T-helper 1 cell treated with Interleukin-12 subunit alpha and Interleukin-12 subunit beta and Interleukin-4 antibody, amounts not matched to agents 30 μg/mL and 1 μg/mL, for 36 hours (primary cell): ENCODE measurements around the gene FAM200A.
"Not testable (repeated sequence)": the region's sequence is repeated elsewhere in the genome, so short reads cannot be mapped to it uniquely, and the experiment has no call there.

Source experiments
- H3K27ac Mint-ChIP-seq: one replicate; pipeline ENCODE4 v1.8.0; 2021; ENCODE audit warnings: mild to moderate bottlenecking, mixed read lengths
- H3K27me3 Mint-ChIP-seq: one replicate; pipeline ENCODE4 v1.8.0; 2021; ENCODE audit warnings: low read depth, mixed read lengths
- H3K36me3 Mint-ChIP-seq: one replicate; pipeline ENCODE4 v1.8.0; 2021; ENCODE audit warnings: low read depth, mixed read lengths
- H3K4me1 Mint-ChIP-seq: one replicate; pipeline ENCODE4 v1.8.0; 2021; ENCODE audit warnings: low read depth, mixed read lengths
- H3K4me3 Mint-ChIP-seq: one replicate; pipeline ENCODE4 v1.8.0; 2021; ENCODE audit warnings: mild to moderate bottlenecking, moderate library complexity, mixed read lengths
- H3K9me3 Mint-ChIP-seq: one replicate; pipeline ENCODE4 v1.8.0; 2021; ENCODE audit warnings: mixed read lengths

Gene FAM200A

DNA sequence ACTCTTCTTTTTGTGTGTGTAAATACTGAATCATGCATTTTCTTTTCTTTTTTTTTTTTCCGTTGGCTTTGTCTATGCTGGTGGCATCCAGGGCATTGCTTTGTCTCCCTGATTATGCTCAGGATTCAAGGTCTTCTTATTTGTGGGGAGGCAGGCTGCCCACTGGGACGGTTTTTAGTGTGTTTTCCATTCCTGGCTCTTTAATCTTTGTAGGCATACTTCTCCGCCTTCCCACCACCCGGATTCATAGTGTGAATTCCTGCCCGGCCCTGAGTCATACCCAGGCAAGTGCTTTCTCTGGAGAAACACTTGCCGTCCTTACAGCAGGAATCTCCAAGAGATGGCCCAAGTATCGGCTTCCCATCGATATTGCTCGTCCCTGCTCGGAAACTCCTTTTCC lies 11.7 kb upstream of the FAM200A start:
- Mint-ChIP-seq H3K4me1 (peaks cover 31% of the 10 kb centered on the region), H3K9me3 (no peaks in the 10 kb centered on the region), H3K36me3 (peaks cover 48% of the 10 kb centered on the region), H3K4me3 (no peak overlapping the region), H3K27me3 (no peaks in the 10 kb centered on the region), H3K27ac (no peak overlapping the region)

DNA sequence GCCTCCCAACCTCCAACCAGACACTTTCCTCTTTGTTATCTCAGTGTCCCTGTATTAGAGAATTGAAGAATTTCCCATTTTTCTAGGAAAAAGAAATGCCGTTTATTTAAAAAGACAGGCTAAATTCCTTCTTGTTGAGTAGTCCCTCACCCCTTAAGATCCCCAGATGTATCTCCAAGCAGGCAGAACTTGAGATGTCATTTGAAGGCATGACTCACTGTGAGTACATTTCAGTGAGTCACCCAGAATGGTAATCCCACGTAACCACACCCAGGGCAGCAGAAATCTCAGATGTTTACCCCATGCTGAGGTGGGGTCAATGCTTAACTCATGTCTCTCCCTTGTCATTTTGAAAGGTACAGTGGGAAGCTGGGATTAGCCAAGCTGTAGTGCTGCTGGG lies 10.9 kb upstream of the FAM200A start:
- Mint-ChIP-seq H3K36me3 (peaks cover 51% of the 10 kb centered on the region), H3K9me3 (no peaks in the 10 kb centered on the region), H3K27me3 (no peaks in the 10 kb centered on the region), H3K27ac (peak overlapping the region; percentile 65), H3K4me3 (no peak overlapping the region), H3K4me1 (peaks cover 31% of the 10 kb centered on the region)

DNA sequence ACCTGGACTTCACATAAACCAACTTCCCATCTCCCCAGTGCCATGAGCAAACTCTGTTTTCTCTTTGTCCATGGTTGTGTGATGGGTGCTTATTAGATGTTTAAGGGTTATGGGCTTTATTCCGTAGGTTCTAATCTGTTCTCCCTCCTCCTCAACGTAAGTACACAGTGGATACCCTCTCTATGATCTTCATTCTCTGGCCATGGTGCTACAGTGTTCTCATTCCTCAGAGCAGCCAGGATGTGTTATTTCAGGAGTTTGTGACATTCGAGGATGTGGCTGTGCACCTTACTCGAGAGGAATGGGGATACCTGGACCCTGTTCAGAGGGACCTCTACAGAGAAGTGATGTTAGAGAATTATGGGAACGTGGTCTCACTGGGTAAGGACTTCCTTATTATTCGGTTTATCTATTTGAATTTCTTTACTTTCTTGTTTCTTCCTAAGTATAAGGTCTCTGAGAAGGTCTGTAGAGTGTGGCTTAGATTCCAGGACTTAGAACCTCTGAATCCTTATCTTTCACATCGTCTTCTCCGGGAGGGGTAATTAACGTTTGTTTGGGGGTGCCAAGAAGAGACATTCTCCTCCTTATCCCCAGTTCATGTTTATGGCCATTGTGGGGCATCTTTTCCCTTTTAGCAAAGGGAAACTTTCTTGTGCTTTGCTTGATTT lies 10.3 kb upstream of the FAM200A start:
- no peak overlapping the region for H3K4me3 Mint-ChIP-seq
- H3K36me3 Mint-ChIP-seq, result peaks cover 54% of the 10 kb centered on the region
- H3K4me1 Mint-ChIP-seq, result peaks cover 35% of the 10 kb centered on the region

DNA sequence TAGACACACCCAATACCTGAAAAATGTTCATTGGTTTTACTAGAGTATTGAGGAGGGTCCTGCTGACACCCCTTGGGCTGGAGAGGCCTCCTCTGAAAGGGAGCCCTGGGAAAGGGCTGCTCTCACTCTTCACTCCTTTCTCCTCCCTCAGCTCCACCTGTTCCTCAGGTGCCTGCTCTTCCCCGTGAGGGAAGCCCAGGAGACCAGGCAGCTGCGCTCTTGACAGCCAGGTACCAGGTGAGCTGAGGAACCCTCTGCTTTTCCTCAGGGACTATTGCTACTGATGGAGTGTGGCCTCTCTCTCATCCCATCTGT lies 9.8 kb upstream of the FAM200A start:
- Mint-ChIP-seq H3K4me3 (no peak overlapping the region), H3K36me3 (peaks cover 56% of the 10 kb centered on the region), H3K9me3 (no peaks in the 10 kb centered on the region), H3K4me1 (peaks cover 38% of the 10 kb centered on the region), H3K27me3 (no peaks in the 10 kb centered on the region), H3K27ac (no peak overlapping the region)

More for the DNA sequence above, 10.3 kb upstream of the FAM200A start:
- H3K27ac Mint-ChIP-seq, result peak overlapping the region; percentile 65
- no peaks in the 10 kb centered on the region for H3K9me3 Mint-ChIP-seq
- no peaks in the 10 kb centered on the region for H3K27me3 Mint-ChIP-seq

DNA sequence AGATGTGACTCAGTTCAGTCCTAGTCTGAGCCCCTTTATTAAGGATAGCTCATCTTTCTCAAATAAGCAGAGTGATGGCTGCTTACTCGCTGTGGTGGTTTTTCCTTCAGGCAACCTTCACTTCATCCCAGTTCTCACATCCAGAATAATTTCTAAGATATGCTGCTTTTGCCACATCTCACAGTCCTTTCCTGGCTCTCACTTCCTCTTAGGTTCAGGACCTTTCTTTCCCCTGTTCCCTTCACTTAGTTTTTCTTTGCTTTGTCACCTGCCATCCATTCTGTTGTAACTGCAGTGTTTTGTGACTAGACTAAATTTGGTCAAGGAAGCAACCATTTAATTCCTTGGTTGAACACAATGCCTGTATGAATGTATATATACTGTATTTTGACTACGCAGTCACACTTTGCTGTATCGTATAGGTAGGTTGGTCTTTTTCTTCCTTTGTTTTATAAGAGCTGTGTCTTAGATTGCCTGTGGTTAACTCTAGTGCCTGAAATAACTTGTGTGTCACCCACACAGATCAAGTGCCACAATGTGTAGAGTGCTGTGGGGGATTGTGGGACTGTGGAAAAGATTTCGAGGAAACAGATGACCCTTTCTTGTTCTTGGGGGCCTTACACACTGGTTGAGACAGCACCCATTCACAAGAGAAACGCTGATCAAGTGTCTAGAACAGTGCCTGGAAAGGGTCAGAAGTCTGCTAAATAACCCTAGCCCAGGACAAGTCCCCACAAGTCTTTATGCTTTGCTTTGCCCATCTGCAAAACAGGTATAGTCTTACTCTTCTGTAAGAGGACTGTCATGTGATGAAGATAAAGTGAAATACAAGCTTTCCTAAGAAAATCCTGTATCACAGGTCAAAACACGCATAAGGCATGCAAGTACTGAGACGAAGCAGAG lies 9.2 kb upstream of the FAM200A start:
- Mint-ChIP-seq H3K4me1 (peaks cover 39% of the 10 kb centered on the region), H3K9me3 (no peaks in the 10 kb centered on the region)

DNA sequence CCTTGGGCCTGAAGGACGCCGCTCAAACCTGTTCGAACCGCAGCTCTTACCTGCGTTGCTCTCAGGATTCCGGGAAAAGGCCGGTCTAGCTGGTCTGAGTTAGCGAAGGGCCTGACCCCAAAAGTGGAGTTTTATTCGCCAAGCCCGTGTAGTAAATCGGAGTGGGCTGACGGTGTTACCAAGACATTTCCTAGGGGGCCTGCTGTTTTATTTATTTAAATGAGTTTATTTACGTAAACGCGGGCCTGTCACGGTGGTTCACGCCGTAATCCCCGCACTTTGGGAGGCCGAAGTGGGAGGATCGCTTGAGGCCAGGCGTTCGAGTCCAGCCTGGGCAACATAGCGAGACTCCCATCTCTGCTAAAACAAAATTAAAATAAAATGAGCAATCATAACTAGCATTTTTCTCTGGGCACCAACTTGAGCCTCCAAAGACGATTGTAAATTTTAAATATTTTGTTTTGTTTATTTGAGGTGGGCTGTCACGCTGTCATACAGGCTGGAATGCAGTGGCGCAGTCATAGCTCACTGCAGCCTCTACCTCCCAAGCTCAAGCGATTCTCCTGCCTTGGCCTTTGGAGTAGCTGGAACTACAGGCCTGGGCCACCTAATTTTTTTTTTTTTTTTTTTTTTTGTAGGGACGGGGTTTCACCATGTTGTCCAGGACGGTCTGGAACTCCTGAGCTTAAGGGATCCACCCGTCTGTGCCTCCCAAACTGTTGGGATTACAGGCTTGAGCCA lies 7.4 kb upstream of the FAM200A start:
- H3K9me3 Mint-ChIP-seq, result no peaks in the 10 kb centered on the region
- peaks cover 42% of the 10 kb centered on the region for H3K4me1 Mint-ChIP-seq
- H3K36me3 Mint-ChIP-seq, result peaks cover 52% of the 10 kb centered on the region
- H3K4me3 Mint-ChIP-seq, result peak overlapping the region; percentile 98
- peak overlapping the region; percentile 97 for H3K27ac Mint-ChIP-seq
- no peaks in the 10 kb centered on the region for H3K27me3 Mint-ChIP-seq

More for the DNA sequence above, 9.2 kb upstream of the FAM200A start:
- Mint-ChIP-seq H3K27ac (peak overlapping the region; percentile 55), H3K27me3 (no peaks in the 10 kb centered on the region), H3K36me3 (peaks cover 55% of the 10 kb centered on the region), H3K4me3 (peak overlapping the region; percentile 68)

DNA sequence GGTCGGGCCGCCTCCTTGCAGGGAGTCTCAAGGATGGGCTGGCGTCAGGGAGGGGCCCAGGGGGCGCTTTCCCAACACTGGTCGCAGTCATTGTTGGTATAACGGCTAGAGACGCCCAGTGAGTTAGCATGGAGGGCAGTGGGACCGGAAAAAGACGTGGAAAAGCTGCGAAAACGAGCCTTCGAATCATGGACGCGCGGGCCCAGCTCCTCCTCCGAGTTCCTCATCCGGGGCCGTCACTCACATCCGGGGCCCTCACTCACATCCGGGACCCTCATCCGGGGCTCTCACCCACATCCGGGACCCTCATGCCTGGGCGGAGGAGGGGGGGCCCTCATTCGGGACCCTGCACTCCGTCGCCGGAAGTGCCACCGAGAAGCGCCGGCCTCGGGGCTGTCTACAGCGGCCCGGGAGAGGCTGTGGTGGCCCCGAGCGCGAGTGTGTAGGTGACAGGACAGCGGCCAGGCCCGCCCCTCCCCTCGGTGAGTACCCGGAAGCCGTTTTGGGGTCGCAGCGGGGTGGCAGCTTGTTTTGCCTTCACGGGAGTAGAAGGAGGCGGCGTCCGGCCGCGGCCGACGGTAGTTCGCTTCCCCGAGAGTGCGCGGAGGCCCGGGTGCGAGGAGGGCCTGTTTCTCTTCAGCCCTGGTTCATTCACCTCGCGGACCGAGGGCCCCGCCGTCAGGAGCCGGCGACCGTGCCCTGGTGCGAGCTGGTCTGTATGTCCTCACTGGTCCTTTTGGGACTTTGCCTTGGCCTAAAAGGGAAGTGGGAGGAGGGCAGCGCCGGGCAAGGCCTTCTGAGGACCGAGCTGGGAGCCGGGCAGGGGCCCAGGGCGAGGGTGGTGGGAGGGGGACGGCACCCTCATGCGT lies 6.6 kb upstream of the FAM200A start, which contains the start of gene ZNF655:
Gene ZNF655 (plus strand): TSS at position 337 of the 869 bp plus-strand sequence. CDS start 1,918 bp downstream, outside the sequence.
- Mint-ChIP-seq H3K4me1 (peaks cover 38% of the 10 kb centered on the region), H3K9me3 (no peaks in the 10 kb centered on the region), H3K4me3 (peak within 1 kb of the TSS; percentile 98), H3K27ac (peak within 1 kb of the TSS; percentile 97), H3K36me3 (peaks cover 46% of the 10 kb centered on the region), H3K27me3 (no peaks in the 10 kb centered on the region)

DNA sequence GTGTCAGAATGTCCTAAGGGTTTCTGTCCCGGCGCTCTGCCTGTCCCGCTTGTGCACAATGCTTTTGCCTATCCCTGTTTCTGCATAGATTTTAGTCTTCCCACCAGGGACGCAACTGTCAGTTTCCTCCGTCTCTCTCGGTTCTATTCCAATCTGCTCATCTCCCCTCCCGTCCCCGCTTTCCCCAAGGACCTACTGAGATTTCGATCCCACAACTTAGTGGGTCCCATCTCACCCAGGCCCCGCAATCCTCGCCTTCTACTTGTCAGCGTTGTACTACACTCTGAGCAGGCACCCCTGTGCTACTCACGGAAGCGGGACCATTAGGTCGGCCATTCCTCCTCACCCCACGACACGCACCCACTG lies 6.0 kb upstream of the FAM200A start:
- Mint-ChIP-seq H3K4me1 (peaks cover 41% of the 10 kb centered on the region), H3K4me3 (peak overlapping the region; percentile 98), H3K27ac (peak overlapping the region; percentile 97), H3K9me3 (no peaks in the 10 kb centered on the region), H3K27me3 (no peaks in the 10 kb centered on the region), H3K36me3 (peaks cover 45% of the 10 kb centered on the region)

DNA sequence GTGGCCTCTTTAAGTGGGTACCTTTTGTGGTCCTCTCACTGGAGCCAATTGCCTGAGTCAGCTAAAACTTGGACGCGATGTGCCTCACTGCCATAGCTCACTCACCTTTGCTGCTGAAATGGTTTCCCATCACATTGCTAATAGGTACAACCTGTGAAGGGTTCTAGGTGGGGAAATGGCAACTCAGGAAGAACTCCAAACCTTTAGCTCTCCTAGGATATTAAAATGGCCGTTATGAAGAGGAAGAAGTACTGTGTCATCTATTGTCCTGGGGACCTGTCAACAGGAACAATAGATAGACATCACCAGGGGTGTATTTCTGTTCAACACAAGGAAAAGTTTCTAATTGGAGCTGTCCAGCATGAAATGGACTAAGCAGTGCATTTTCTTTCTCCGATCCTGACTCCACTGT lies 5.3 kb upstream of the FAM200A start:
- H3K36me3 Mint-ChIP-seq, result peaks cover 38% of the 10 kb centered on the region
- H3K9me3 Mint-ChIP-seq, result no peaks in the 10 kb centered on the region
- H3K27ac Mint-ChIP-seq, result peak overlapping the region; percentile 97
- H3K4me1 Mint-ChIP-seq, result peaks cover 39% of the 10 kb centered on the region
- no peaks in the 10 kb centered on the region for H3K27me3 Mint-ChIP-seq
- H3K4me3 Mint-ChIP-seq, result peak overlapping the region; percentile 98

DNA sequence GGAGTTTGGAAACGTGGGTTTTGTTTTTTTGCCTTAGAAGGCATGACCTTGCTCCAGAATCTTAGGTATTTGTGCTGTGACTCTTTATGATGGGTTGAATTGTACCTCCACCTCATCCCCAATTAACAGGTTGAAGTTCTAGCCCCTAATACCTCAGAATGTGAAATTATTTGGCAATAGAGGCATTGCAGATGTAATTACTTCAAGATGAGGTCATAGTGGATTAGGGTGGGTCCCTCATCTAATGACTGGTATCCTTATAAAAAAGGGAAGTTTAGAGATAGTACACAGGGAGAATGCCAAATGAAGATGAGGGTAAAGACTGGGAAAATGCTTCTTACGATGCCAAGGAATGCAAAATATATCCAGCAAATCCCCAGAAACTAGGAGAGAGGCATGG lies 3.0 kb upstream of the FAM200A start:
- no peak overlapping the region for H3K27ac Mint-ChIP-seq
- H3K4me3 Mint-ChIP-seq, result no peak overlapping the region
- H3K36me3 Mint-ChIP-seq, result peaks cover 29% of the 10 kb centered on the region
- H3K9me3 Mint-ChIP-seq, result peaks cover 6% of the 10 kb centered on the region
- peaks cover 35% of the 10 kb centered on the region for H3K4me1 Mint-ChIP-seq
- no peaks in the 10 kb centered on the region for H3K27me3 Mint-ChIP-seq

DNA sequence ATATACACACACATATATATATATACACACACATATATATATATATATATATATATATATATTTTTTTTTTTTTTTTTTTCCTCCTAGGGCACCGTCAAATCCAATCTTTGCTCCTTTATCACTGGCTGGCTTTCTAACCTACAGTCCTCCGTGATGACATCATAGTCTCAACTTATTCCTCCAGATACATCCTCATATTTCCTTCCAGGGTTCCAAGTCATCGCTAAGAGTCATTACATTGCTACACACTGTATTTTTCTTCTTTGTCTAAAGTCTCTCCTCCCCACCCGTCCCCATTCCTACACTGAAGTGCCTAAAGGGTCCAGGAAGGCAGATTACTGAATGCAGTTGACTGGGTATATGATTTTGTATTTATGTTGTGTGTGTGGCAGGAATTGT lies 1.1 kb upstream of the FAM200A start:
- H3K27ac Mint-ChIP-seq, result no peak overlapping the region
- no peaks in the 10 kb centered on the region for H3K27me3 Mint-ChIP-seq
- H3K36me3 Mint-ChIP-seq, result peaks cover 35% of the 10 kb centered on the region
- peak overlapping the region; percentile 16 for H3K4me3 Mint-ChIP-seq
- H3K9me3 Mint-ChIP-seq, result peaks cover 14% of the 10 kb centered on the region
- peaks cover 35% of the 10 kb centered on the region for H3K4me1 Mint-ChIP-seq

DNA sequence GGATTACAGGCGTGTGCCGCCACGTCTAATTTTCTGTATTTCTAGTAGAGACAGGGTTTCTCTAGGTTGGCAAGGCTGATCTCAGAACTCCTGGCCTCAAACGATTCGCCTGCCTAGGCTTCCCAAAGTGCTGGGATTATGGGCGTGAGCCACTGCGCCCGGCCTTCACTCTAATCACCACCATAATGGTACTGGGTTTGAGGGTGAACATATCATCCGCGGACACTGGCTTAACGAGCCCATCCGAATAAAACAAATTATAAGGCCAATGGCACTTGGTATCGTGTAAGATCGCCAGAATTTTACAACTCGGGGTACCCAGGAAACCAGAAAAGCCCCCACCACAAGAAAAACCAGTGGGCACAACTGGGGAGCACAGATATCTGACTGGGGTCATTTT lies 580 bp downstream of the FAM200A start:
- H3K27me3 Mint-ChIP-seq, result no peaks in the 10 kb centered on the region
- H3K9me3 Mint-ChIP-seq, result peaks cover 28% of the 10 kb centered on the region
- H3K4me3 Mint-ChIP-seq, result peak overlapping the region; percentile 91
- peaks cover 28% of the 10 kb centered on the region for H3K4me1 Mint-ChIP-seq
- H3K27ac Mint-ChIP-seq, result peak overlapping the region; percentile 95
- H3K36me3 Mint-ChIP-seq, result peaks cover 28% of the 10 kb centered on the region

DNA sequence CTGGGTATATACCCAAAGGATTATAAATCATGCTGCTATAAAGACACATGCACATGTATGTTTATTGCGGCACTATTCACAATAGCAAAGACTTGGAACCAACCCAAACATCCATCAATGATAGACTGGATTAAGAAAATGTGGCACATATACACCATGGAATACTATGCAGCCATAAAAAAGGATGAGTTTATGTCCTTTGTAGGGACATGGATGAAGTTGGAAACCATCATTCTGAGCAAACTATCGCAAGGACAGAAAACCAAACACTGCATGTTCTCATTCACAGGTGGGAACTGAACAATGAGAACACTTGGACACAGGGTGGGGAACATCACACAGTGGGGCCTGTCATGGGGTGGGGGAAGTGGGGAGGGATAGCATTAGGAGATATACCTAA lies 2.4 kb downstream of the FAM200A start:
- Mint-ChIP-seq H3K36me3 (peaks cover 22% of the 10 kb centered on the region), H3K9me3 (peaks cover 32% of the 10 kb centered on the region), H3K4me1 (peaks cover 21% of the 10 kb centered on the region)
- not testable (repeated sequence) for H3K27me3 Mint-ChIP-seq, H3K4me3 Mint-ChIP-seq, H3K27ac Mint-ChIP-seq

DNA sequence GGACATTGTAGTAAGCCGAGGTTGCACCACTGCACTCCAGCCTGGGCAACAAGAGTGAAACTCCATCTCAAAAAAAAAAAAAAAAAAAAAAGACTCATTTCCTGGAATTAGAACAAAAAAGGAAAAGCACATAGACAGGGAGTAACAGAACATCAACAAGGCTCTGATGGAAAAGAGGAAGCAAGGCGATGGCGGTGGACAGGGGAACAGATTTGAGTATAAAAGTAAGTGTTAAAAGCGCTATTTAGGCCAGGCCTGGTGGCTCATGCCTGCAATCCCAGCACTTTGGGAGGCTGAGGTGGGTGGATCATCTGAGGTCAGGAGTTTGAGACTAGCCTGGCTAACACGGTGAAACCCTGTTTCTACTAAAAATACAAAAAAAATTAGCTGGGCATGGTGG lies 6.6 kb downstream of the FAM200A start:
- not testable (repeated sequence) for H3K27me3 Mint-ChIP-seq, H3K4me1 Mint-ChIP-seq, H3K27ac Mint-ChIP-seq, H3K4me3 Mint-ChIP-seq
- Mint-ChIP-seq H3K36me3 (peaks cover 26% of the 10 kb centered on the region), H3K9me3 (peaks cover 58% of the 10 kb centered on the region)
